GM21367 (cell line): ENCODE data around the gene TRAPPC4.
"Not testable (repeated sequence)": the region's sequence is repeated elsewhere in the genome, so short reads cannot be mapped to it uniquely, and the experiment has no call there.

Source experiments
- ATAC-seq: cut with Tn5 transposase; IDR thresholded peaks from one replicate; pipeline ENCODE4 v1.9.1; 2021; ENCODE audit not compliant: unreplicated experiment

The TRAPPC4 gene

GRCh38 chr11:119031912-119032280, 13.3 kb downstream of the TRAPPC4 start:
- no peak for ATAC-seq

DNA sequence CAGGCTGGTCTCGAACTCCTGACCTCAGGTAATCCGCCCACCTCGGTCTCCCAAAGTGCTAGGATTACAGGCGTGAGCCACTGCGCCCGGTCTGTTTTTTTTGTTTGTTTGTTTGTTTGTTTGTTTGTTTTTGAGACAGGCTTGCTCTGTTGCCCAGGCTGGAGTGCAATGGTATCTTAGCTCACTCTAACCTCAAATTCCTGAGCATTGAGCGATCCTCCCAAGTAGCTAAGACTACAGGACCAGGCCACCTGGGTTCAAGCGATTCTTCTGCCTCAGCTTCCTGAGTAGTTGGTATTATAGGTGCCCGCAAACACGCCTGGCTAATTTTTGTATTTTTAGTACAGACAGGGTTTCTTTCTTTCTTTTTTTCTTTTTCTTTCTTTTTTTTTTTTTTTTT, 14.9 kb downstream of the TRAPPC4 start:
- ATAC-seq, result not testable (repeated sequence)

GRCh38 chr11:119034813-119035212, 16.2 kb downstream of the TRAPPC4 start:
- no peak for ATAC-seq

GRCh38 chr11:119038884-119039283, 20.3 kb downstream of the TRAPPC4 start:
- no peak for ATAC-seq

DNA sequence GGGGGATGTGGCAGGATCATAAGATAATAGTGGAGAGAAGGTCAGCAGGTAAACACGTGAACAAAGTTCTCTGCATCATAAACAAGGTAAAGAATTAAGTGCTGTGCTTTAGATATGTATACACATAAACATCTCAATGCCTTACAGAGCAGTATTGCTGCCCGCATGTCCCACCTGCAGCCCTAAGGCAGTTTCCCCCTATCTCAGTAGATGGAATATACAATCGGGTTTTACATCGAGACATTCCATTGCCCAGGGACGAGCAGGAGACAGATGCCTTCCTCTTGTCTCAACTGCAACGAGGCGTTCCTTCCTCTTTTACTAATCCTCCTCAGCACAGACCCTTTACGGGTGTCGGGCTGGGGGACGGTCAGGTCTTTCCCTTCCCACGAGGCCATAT, 20.9 kb downstream of the TRAPPC4 start:
- not testable (repeated sequence) for ATAC-seq

DNA sequence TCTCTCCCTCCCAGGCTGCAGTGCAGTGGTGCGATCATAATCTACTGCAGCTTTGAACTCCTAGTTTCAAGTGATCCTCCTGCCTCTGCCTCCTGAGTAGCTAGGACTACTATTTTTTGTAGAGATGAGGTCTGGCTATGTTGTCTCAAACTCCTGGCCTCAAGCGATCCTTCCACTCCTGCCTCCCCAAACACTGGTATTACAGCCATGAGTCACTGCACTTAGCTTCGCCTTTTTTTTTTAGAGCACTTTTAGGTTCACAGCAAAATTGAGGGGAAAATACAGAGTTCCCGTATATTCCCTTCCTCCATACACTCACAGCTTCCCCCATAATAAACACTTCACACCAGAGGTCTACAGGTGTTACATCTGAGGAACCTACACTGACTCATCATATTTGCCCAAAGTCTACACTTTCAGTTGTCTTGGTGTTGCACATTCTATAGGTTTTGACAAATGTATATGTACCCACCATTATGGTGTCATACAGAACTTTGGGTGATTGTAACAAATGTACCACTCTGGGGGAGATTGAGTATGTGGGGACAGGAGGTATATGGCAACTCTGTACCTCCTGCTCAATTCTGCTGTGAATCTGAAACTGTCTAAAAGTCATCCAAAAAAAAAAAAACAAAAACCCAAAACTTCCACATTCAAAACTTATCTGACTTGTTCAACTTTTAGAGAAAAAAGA, 23.4 kb downstream of the TRAPPC4 start:
- no peak for ATAC-seq

GRCh38 chr11:119042927-119043326, 24.4 kb downstream of the TRAPPC4 start:
- no peak for ATAC-seq

GRCh38 chr11:119044708-119045107, 26.1 kb downstream of the TRAPPC4 start:
- no peak for ATAC-seq

DNA sequence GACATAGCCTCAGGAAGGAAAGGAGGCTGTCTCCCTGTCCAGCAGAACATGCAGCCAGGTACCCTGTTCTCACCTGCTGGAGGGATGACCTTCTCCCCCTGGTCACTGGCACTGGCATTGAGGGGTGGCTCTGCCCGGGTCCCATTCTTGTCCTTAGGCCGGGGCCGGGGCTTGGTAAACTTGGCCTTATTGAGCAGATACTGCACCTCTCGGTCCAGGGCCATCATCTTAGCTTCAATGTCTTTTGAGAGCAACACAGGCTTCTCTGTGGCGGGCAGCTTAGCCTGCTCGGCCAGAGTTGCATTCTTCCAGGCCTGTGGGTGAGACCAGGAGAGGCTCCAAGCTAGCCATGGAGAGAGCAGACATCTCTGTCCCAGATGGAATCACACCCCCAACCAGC, 27.9 kb downstream of the TRAPPC4 start:
- no peak for ATAC-seq

DNA sequence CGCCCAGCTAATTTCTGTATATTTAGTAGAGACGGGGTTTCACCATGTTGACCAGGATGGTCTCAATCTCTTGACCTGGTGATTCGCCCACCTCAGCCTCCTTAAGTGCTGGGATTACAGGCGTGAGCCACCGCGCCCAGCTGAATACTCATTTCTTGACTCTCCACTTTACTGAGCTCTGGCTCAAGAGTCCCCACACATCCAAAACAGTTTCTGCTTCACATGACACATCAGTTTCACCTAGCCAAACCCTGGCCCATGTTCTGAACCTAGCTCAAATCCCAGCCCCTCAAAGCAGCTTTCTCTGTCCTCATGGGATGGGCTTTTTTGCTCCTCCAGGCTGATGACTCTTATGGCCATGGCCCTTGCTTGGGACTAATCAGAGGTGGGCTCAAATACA, 28.6 kb downstream of the TRAPPC4 start:
- ATAC-seq, result no peak

- no peak for ATAC-seq
These were observed 30.1 kb downstream of the TRAPPC4 start for GRCh38 chr11:119048644-119049043.

DNA sequence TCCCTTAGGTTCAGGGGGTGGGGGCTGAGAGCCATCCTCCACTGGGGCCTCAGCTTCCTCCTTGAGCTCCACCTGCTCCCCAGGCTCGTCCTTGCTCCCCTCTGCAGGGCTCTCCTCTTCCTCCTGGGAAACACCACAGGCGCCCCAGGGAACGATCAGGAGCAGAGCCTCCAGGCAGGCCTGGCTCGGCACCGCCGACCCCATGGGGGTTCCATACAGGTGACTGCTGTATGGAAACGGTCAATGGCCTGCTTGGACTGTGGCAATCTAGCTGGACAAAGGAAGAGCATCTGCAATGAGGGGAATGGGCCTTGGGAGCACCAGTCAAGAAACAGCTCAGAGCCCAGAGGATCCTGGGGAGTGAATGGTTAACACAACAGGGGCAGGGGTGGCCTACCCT, 30.5 kb downstream of the TRAPPC4 start:
- no peak for ATAC-seq

GRCh38 chr11:119051440-119052162, 33.0 kb downstream of the TRAPPC4 start:
- ATAC-seq, result no peak

DNA sequence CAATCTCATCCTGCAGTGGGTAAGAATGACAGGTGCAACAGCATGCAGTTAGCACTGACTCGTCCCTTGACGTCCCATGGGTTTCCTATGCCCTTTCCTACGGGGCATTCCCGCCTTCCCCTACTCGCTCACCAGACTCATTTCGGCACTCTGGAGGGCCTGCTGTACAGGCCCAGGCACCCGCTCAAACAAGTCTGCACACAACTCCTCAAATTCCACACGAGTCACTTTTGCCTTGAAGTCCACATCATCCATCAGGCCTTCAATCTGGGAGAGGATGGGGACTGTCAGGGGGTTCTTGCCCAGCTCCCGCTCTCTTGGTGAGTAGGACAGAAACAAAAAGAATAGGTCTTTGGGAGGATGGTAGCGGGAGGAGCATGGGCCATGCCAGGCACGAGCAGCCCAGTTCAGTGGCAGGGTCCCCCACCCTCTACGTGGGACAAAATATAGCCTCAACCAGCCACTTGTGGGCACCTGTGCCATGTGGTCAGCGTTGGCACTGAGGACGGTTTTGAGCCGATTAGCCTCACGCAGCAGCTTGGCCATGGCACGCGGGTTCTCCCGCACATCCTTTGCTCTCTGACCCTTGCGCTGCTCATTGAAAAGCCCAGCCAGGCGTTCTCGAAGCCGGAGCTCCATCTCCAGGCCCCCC, 33.7 kb downstream of the TRAPPC4 start:
- ATAC-seq, result no peak

DNA sequence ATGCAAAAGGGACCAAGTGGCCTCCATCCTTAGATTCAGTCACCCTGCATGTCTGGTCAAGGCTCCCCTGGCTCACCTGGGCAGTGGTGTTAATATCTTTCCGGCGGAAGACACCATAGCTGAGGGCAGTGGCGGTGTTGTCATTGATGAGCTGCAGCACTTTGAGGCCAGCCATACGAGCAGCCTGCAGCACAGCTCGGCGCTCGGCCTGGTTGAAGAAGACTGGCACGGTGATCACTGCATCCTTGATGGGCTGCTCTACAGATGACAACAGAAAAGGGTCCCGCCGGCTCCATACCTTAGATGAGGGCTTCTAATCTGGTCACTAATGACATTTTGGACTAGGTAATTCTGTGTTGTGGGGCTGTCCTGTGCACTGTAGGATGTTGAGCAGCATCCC, 35.9 kb downstream of the TRAPPC4 start:
- ATAC-seq, result no peak

GRCh38 chr11:119055901-119056300, 37.3 kb downstream of the TRAPPC4 start:
- no peak for ATAC-seq

GRCh38 chr11:119056421-119056999, 37.9 kb downstream of the TRAPPC4 start:
- ATAC-seq, result no peak

DNA sequence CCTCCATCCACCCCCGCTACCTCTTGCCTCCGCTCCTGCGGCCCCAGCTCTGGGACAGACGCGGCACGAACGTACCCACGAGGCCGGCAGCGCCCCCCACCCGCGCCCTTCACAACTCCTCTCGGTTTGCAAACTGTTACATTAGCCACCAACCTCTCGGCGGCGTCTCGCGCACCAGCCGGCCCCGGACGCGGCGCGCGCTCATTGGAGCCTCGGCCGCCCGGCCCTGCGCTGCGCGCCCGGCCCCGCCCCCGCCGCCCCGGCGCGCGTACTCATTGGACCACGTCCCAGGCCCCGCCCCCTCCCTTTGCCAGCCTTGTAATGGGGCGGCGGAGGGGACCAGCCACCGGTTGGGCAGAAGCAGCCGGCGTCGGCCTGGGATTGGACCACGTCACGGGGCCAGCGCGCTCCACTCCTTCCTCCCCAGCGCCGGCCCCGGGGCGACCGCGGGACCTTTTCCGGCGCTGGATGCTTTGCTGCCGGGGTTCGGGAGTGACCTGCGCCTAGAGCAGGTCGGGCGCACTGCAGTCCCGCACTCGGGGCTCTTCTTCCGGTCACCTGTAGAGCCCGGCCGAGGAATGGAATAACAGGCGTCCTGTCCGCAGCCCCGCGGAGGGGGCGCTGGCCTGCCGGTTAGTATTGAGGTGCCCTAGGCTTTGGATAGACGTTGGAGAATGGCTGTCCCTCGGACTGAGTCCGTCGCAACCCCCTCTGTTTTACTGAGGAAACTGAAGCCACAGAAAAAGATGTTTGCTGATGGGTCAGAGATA, 38.6 kb downstream of the TRAPPC4 start, which contains the start of gene HYOU1:
TSS of gene HYOU1 (minus strand) at position 206 of the 770 bp plus-strand sequence. CDS start 1,045 bp downstream, outside the sequence.
- peak; percentile 94 for ATAC-seq

- not testable (repeated sequence) for ATAC-seq
These were observed 40.6 kb downstream of the TRAPPC4 start for GRCh38 chr11:119059128-119059527.

DNA sequence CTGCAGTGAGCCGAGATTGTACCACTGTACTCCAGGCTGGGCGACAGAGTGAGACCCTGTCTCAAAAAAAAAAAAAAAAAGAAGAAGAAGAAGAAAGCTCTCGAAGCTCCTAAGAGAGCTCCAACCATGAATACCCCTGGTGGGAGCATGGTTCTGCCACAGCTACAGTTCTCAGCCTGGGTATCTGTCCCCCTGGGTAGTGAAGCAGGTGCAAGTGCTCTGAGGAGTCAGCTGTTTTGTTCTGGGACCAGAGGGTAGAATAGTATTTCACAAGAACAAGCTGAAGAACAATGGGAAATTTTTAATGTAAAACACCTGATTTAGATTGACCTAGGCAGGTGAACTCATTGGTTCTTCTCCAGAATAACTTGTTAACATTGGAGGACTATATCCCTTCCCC, 42.7 kb downstream of the TRAPPC4 start:
- no peak for ATAC-seq

- no peak for ATAC-seq
These were observed 44.2 kb downstream of the TRAPPC4 start for GRCh38 chr11:119062779-119063178.
